Urinary bladder (tissue), 4 donors: ENCODE results near the gene ALDH3B2. TPM values are rescaled to one million over a fixed set of nuclear protein-coding genes. Genes with fewer than 3 reads are reported as not detected.
"Not testable (repeated sequence)": the region's sequence is repeated elsewhere in the genome, so short reads cannot be mapped to it uniquely, and the experiment has no call there.

Source experiments
- DNase-seq: peaks from one replicate; pipeline ENCODE4 v3.0.0-alpha.2; 2015; ENCODE audit errors: extremely low spot score
- H3K27ac ChIP-seq: one replicate; pipeline ENCODE4 v1.5.1; 2013; ENCODE audit warnings: low read depth, mild to moderate bottlenecking, moderate library complexity
- H3K36me3 ChIP-seq: one replicate; pipeline ENCODE4 v1.6.1; 2013; ENCODE audit warnings: mild to moderate bottlenecking, moderate library complexity; ENCODE audit not compliant: insufficient read depth
- H3K4me1 ChIP-seq: one replicate; pipeline ENCODE4 v1.6.1; 2013; ENCODE audit warnings: mild to moderate bottlenecking, moderate library complexity; ENCODE audit not compliant: insufficient read depth
- H3K4me3 ChIP-seq: one replicate; pipeline ENCODE4 v1.5.1; 2013; ENCODE audit warnings: low read depth, low read length
- WGBS: extraction: QIAGEN DNeasy Blood & Tissue Kit; methylation state at CpG from one replicate; pipeline ENCODE4 v1.1.7; 2013; 5-methylcytosine and 5-hydroxymethylcytosine counted together
- polyA plus RNA-seq: library from polyadenylated mRNA; stranded (reverse); fragments of 200-250 nt; gene quantifications from one replicate; pipeline ENCODE4 v1.2.3, GENCODE V29; 2013
- total RNA-seq: library from RNA; depleted of rRNA; stranded (reverse); fragments of >200 nt; gene quantifications from one replicate; pipeline ENCODE4 v1.2.3, GENCODE V29; 2014
- donor health status: healthy with polysubstance abuse.
- donor health status: healthy.

Gene ALDH3B2
- total and polyA plus RNA-seq, 2 donors = 1.7 to 2.6 TPM

GRCh38 chr11:67638535-67639437 lies 35.6 kb downstream of the ALDH3B2 start:
- Histone ChIP-seq H3K4me1 (no peaks in the 10 kb centered on the region), H3K27ac (no peak overlapping the region), H3K36me3 (no peaks in the 10 kb centered on the region), H3K4me3 (no peak overlapping the region)
- 85% methylated on average over 24 of the region's 24 CpGs for WGBS
- no peak for DNase-seq

GRCh38 chr11:67637441-67637840 lies 37.0 kb downstream of the ALDH3B2 start:
- not testable (repeated sequence) for H3K27ac ChIP-seq, H3K4me3 ChIP-seq, H3K36me3 ChIP-seq, H3K4me1 ChIP-seq, DNase-seq
- 84% methylated on average over 3 of the region's 3 CpGs for WGBS

- Histone ChIP-seq H3K27ac (no peak overlapping the region), H3K36me3 (no peaks in the 10 kb centered on the region), H3K4me3 (no peak overlapping the region), H3K4me1 (no peaks in the 10 kb centered on the region)
- 76% methylated on average over 6 of the region's 6 CpGs for WGBS
- DNase-seq = no peak
Observed at GRCh38 chr11:67636962-67637361, 37.5 kb downstream of the ALDH3B2 start.

DNA sequence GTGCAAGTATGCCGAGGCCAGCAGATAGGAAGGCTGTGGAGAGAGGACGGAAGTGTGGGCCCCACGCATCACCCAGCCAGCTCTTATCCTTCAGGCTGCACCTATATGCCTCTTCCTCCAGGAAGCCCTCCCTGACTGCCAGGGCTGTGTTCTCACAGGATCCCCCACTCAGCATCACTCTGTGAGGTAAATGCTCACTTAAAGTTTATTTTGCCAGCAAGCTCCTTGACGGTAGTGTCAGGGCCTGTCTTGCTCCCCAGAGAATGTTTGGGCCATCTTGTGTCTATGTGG lies 39.2 kb downstream of the ALDH3B2 start:
- no peak overlapping the region for H3K4me3 ChIP-seq
- no peak for DNase-seq
- H3K4me1 ChIP-seq = no peaks in the 10 kb centered on the region
- WGBS = 86% methylated on average over 4 of the region's 4 CpGs
- H3K27ac ChIP-seq = no peak overlapping the region
- H3K36me3 ChIP-seq = no peaks in the 10 kb centered on the region

GRCh38 chr11:67634366-67635230 lies 39.8 kb downstream of the ALDH3B2 start:
- 80% methylated on average over 20 of the region's 20 CpGs for WGBS
- no peaks in the 10 kb centered on the region for H3K36me3 ChIP-seq
- no peak overlapping the region for H3K4me3 ChIP-seq
- H3K4me1 ChIP-seq = no peaks in the 10 kb centered on the region
- H3K27ac ChIP-seq = no peak overlapping the region
- DNase-seq = no peak

DNA sequence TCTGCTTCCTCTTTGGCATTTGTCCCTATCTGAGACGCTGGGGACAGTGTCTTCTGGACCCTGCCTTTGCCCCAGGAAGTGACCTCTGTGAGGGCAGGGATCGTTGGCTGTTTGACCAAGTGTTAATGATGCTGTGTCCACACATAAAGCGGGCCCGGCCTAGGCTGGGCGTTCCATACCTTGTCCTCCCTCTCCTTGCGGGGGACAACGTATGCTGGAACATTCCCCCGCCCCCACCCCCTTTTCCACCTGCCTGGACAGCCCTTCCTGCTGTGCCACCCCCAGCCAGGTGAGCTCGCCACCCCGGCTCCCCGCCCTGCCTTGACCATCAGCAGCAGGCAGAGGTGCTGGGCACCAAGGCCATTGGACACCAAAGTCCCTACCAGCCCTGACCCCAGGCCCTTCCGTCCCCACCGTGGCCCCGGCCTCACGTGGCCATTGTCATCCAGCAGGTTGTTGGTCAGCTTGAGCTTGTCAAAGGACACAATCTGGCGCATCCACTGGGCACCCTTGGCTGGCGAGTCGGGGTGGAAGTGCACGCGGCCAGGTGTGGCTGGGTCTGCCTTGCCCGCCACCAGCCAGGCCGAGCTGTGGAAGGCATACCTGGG lies 40.6 kb downstream of the ALDH3B2 start:
- Histone ChIP-seq H3K4me1 (no peaks in the 10 kb centered on the region), H3K36me3 (no peaks in the 10 kb centered on the region), H3K27ac (no peak overlapping the region), H3K4me3 (no peak overlapping the region)
- WGBS = 81% methylated on average over 22 of the region's 22 CpGs
- no peak for DNase-seq

DNA sequence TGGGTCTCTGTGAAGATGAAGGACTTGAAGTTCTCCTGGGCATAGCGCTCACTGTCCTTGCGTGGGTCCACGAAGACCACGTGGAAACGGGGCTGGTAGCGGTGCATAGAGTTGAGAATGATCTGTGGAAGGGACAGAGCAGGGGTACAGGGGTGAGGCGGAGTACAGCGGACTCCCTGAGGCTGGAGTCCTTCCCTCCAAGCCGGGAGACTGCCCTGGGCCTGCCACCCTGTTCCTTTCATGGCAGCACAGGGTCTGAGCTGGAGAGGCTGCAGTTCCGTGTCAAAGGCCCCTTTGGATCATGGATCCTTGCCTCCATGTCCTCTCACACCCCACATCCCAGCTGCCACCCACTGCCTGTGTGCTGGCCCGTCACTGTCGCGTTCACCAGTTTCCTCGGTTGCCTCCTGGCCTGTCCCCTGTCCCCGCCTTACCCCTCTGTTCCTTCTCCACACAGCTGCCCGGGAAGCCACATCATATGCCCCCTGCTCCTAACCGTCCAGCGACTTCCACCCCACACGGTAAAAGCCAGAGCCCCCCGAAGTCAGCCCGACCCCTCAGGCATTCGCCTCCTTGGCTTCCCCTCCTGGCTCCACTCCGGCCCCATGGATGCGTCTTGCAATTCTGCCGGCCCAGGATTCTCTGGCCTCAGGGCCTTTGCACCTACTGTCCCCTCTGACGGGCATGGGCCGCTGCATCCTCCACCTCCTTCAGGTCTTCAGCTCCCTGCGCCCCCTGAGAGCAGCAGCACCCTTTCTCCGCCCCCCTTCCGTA lies 41.3 kb downstream of the ALDH3B2 start:
- Histone ChIP-seq H3K27ac (no peak overlapping the region), H3K4me3 (no peak overlapping the region), H3K4me1 (no peaks in the 10 kb centered on the region), H3K36me3 (no peaks in the 10 kb centered on the region)
- WGBS = 94% methylated on average over 30 of the region's 30 CpGs
- no peak for DNase-seq

DNA sequence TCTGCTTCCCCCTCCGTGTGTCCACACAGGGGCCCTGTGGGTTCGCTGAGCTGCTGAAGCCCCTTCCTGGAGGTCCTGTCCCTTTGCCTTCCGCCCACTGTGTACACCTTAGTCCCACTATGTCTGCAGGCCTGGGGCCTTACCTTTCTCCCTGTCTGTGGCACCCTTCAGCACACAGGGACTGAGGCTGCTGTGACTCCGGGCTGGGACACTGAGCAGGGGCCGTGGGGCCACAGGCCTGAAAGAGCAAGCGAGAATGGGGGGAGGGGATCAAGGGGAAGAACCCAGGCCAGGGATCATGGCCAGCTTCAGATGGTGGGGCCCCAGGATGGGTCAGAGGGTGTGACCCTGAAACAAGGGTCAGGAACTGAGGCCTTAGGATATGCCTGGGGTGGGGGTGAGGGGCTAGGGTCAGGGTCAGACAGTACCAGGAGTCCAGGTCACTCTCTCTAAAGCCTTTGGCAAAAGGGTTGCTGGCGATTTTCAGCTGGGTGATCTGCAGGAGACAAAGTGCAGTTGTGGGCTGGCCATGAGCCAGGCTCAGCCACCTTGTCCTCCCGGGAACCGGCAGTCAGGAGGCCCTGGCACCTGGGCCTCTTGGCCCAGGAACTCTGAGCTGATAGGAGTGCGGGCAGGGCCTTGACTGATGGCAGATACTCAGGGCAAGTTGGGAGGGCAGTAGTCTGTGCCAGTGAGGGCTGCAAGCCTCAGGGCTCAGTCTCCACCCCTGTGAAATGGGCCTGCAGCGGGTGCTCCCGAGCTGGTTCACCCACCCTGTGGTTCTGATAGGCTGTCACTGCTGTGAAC lies 42.0 kb downstream of the ALDH3B2 start:
- H3K4me1 ChIP-seq = no peaks in the 10 kb centered on the region
- no peak overlapping the region for H3K27ac ChIP-seq
- no peak overlapping the region for H3K4me3 ChIP-seq
- 84% methylated on average over 12 of the region's 12 CpGs for WGBS
- no peaks in the 10 kb centered on the region for H3K36me3 ChIP-seq
- DNase-seq = no peak

GRCh38 chr11:67631853-67632174 lies 42.6 kb downstream of the ALDH3B2 start:
- 98% methylated on average over 2 of the region's 2 CpGs for WGBS
- Histone ChIP-seq H3K27ac (no peak overlapping the region), H3K4me3 (no peak overlapping the region), H3K4me1 (no peaks in the 10 kb centered on the region), H3K36me3 (no peaks in the 10 kb centered on the region)
- DNase-seq = no peak

GRCh38 chr11:67631411-67631810 lies 43.0 kb downstream of the ALDH3B2 start:
- H3K4me1 ChIP-seq = no peaks in the 10 kb centered on the region
- H3K4me3 ChIP-seq = no peak overlapping the region
- 79% methylated on average over 7 of the region's 7 CpGs for WGBS
- no peak for DNase-seq
- H3K36me3 ChIP-seq = no peaks in the 10 kb centered on the region
- no peak overlapping the region for H3K27ac ChIP-seq

DNA sequence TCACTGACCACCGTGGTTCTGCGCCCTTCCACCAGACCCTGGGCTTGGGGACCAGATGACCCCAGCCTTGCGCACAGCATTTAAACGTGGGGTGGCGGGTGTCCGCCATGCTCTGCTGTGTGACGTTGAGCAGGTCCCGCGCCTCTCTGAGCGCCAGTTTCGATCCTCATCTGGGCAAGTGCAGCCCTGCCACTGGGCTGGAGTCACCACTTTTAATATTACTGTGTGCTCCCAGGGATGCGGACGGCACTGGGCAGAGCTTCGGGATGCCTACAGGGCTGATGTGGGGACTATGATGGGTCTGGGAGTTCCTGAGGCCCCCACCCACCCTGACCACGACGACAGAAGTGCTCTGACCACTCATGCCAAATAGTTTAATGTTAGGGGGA lies 43.5 kb downstream of the ALDH3B2 start:
- 56% methylated on average over 16 of the region's 16 CpGs for WGBS
- no peaks in the 10 kb centered on the region for H3K4me1 ChIP-seq
- no peaks in the 10 kb centered on the region for H3K36me3 ChIP-seq
- peak overlapping the region; percentile 49 for H3K4me3 ChIP-seq
- no peak for DNase-seq
- H3K27ac ChIP-seq = peak overlapping the region; percentile 83

DNA sequence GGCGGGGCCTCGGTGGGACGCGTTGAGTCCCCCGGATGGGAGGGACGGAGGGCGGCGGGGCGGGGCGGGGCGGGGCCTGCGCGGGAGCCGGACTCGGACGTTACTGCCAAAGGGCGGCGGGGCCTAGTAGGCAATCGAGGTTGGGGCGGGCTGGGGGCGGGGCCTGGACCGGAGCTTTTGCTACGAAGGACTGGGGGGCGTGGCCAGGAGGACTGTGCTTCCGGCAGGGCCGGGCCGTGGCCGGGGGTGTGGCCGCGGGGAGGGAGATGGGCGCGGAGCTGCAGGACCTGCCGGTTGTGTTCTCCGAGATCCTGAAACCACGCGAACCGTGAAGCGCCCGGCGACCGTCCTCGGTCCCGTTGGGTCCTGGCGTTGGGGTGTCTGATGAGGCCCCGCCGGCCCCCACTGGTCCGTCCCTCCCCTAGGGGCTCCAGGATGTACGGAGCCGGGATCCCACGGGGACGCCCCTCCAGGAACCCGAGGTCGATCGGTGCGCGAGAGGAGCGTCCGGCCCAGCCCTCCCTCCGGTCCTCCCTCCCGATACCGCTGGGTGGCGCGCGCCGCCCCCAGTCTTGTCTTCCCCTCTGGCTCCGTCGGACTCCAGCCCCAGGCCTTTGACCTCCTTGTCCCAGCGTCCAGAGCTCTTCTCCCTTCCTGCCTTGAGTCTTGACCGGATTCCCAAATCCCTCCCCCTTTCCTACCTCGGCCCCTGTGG lies 44.0 kb downstream of the ALDH3B2 start:
- Histone ChIP-seq H3K4me1 (no peaks in the 10 kb centered on the region), H3K4me3 (peak overlapping the region; percentile 49), H3K36me3 (no peaks in the 10 kb centered on the region), H3K27ac (peak overlapping the region; percentile 83)
- DNase-seq = peak; percentile 95
- WGBS = under 1% methylated on average over 70 of the region's 70 CpGs
